ENCODE data around the gene KCNT2.
"Not testable (repeated sequence)": the region's sequence is repeated elsewhere in the genome, so short reads cannot be mapped to it uniquely, and the experiment has no call there.

The KCNT2 gene

GRCh38 chr1:196510451-196510850 lies 97.8 kb downstream of the KCNT2 start:
- no peak for DNase-seq

GRCh38 chr1:196504224-196504623 lies 104.0 kb downstream of the KCNT2 start:
- not testable (repeated sequence) for DNase-seq

- no peak for DNase-seq
Measured at GRCh38 chr1:196502437-196502836, 105.8 kb downstream of the KCNT2 start.

- no peak for DNase-seq
Measured at GRCh38 chr1:196501760-196502428, 106.3 kb downstream of the KCNT2 start.

- no peak for DNase-seq
Measured at GRCh38 chr1:196497817-196498216, 110.4 kb downstream of the KCNT2 start.

DNA sequence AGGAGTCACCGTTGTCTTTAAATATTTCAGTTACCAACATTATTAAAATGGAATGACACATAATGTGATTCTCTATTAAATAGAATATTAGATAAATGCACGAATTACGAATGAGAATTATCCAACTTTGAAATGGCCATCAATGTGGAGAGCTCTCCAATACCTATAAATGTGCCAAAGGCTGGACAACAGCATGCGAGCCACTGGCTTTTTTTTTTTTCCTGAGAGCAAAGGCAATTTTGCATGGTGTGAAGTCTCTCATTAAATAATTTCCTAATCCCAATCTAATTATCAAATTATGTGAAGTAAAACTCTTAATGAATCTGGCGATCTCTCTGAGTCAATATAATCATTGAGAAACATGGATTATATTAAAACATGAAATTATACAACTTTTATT lies 113.5 kb downstream of the KCNT2 start:
- no peak for DNase-seq

DNA sequence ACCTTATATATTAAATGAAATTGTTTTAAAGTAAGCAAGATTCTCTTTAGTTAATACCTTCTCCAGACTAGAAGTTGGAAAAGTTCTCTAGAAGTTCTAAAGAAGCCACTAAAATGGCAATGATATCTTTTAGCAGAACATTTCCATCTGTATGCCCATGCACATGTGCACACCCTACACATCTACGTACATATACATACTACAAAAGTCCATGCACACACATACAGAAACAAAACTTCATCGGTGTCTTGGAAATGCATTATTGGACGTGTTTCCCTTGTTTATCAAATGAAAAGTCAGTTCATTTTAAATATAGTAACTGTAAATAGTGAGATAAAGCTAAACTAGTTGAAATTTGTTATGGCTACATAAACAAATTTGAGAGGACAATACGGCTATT lies 114.4 kb downstream of the KCNT2 start:
- no peak for DNase-seq

- DNase-seq: no peak
Measured at GRCh38 chr1:196488579-196488978, 119.7 kb downstream of the KCNT2 start.

DNA sequence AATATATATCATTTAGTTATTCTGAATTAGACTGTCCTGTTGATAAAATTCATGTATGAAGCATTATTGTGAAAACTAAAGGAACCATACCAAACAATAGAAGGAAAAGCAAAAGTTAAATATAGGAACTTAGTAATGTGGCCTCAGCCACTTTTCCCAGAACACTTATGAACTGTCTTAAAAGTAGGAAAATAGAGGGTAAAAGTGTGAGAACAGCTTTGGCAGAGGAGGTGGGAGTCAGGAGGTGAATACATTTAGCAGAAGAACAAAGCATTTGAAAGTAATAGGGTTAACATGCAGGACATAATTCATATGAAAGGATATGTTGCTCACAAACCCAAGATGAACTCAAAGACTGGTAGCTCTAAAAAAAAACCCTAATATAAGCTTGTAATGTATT lies 121.9 kb downstream of the KCNT2 start:
- no peak for DNase-seq

DNA sequence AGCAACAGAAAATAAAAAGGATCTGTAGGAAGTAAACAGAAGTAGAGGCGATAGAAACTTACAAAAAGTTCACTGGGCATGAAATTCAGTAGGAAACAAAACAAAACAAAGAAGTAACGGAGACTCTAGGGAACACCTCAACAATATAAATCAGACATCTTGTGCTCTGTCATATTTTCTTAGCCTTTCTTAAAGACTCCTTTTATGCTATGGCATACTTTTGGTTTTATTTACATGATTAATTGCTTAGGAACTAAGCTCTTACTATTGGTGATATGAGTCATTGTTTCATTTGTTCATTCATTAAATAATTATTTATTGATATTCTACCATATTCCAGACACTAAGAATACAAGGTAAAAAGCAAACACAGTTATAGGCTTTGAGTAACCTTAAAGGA lies 126.6 kb downstream of the KCNT2 start:
- DNase-seq: no peak

GRCh38 chr1:196477262-196477661 lies 131.0 kb downstream of the KCNT2 start:
- no peak for DNase-seq

- no peak for DNase-seq
Measured at GRCh38 chr1:196467230-196467925, 140.9 kb downstream of the KCNT2 start.

GRCh38 chr1:196466654-196467053 lies 141.6 kb downstream of the KCNT2 start:
- no peak for DNase-seq

DNA sequence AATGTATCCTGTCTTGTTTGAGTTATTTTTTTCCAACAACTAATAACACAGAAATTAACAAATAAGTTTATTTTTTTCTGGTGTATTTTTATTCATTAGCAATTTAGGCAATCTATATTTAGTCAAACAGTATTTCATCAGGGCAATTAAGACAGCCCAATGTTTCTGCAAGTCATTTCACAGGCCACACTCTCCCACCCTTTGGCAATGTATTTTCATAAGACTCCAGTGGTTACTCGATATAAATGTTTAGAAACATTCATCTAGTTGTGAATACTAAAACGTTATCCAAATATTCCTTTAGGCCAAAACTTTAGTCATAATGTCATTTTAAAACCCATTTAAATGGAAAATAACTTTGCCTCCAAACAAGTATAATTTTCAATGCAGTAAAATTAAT lies 142.1 kb downstream of the KCNT2 start:
- no peak for DNase-seq

- DNase-seq: no peak
Measured at GRCh38 chr1:196464480-196464941, 143.7 kb downstream of the KCNT2 start.

GRCh38 chr1:196462086-196462485 lies 146.2 kb downstream of the KCNT2 start:
- no peak for DNase-seq

DNA sequence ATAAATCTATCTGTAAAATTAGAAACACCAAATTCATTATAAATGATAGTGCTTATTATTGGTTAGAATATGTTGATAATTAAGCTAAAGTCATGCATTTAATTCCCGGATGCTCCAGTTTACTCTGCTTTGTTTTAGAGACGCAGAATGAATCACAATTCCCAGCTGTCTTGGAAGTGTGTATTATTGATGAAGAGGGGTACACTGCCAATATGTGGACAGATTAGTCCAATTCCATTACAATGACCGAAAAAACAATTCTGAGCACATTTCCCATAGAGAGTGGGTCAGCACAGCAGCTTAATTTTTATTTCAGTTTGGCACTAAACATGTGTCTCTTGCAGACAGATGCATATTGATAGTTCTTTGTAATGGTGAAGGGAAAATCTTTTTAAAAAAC lies 146.7 kb downstream of the KCNT2 start:
- no peak for DNase-seq

DNA sequence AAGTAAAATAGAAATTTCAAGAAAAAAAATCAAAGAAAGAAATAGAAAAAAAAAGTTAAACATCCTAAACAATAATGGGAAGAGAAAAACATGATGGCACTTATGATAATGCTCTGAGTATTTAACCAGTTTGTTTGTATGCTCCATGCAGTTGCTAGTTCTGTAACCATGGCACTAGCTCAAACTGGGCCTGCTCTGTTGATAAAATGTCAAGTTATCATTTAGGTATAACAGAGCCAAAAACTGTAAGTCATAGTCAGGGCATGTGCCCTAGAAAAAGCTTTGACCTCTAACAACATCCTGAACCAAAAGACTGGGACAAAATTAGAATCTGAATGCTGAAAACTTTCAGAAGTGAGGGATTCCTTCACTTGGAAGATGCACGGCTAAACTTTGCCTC lies 148.9 kb downstream of the KCNT2 start:
- DNase-seq: no peak

DNA sequence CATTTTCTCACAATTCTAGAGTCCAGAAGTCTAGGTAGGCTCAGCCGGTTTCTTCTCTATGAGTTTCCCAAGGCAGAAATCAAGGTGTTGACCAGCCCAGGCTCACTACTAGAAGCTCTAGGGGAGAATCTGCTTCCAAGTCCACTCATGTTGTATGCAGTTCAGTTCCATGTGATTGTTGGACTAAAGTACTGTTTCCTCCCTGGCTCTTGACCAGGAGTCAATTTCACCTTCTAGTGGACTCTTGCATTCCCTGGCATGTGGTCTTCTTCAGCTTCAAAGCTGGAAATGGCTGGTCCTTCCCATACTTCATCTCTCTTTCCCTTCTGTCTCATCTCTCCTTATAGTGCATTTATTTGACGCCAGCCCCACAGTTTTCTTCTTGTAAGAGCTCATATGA lies 153.4 kb downstream of the KCNT2 start:
- no peak for DNase-seq

DNA sequence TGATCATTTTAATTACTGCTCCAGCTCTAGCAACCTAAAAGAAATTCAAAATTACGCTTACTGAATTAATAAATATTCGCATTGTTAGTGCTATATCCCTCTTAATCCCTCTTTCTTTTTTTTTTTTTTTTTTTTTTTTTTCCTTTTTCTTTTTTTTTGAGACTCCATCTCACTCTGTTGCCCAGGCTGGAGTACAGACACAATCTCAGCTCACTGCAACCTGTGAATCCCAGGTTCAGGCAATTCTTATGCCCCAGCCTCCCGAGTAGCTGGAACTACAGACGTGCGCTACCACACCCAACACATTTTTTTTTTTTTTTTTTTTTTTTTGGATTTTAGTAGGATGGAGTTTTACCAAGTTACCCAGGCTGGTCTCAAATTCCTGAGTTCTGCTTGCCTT lies 157.1 kb downstream of the KCNT2 start:
- DNase-seq: no peak

GRCh38 chr1:196450143-196451095 lies 157.8 kb downstream of the KCNT2 start:
- DNase-seq: no peak

- DNase-seq: no peak
Measured at GRCh38 chr1:196449460-196449859, 158.8 kb downstream of the KCNT2 start.

- DNase-seq: no peak
Measured at GRCh38 chr1:196445775-196446174, 162.5 kb downstream of the KCNT2 start.

Measured in suppressor macrophage (primary cell).